Measurements from ENCODE around the gene GALNTL6. TPM values are rescaled to one million over a fixed set of nuclear protein-coding genes. Genes with fewer than 3 reads are reported as not detected.

GALNTL6 gene
- total and polyA plus RNA-seq, 2 donors (not counting 3 experiments of a cell fraction or from before 2014, with no cell fraction given) = not detected

- Histone ChIP-seq H3K36me3 (ENCODE audit: control insufficient read depth in 2 of 2, extremely low read depth in 1 of 2, insufficient read depth in 2 of 2, low read length in 2 of 2) (no peaks in the 10 kb centered on the region), H4K20me1 (replicated peaks; ENCODE audit: control insufficient read depth, extremely low read depth, insufficient read depth, low read length) (no peaks in the 10 kb centered on the region), H3K4me1 (ENCODE audit: control insufficient read depth, extremely low read depth, insufficient read depth, low read length) (no peaks in the 10 kb centered on the region), H3K4me3 (replicated peaks in 1 of 3; ENCODE audit: insufficient read depth in 1 of 3, low read depth in 1 of 3, low read length in 3 of 3) (no peak overlapping the region), H2AFZ (ENCODE audit: low read depth, low read length) (no peak overlapping the region), H3K27me3 (ENCODE audit: control insufficient read depth in 2 of 2, insufficient read depth in 2 of 2, low read length in 2 of 2) (no peaks in the 10 kb centered on the region), H3K9me3 (replicated peaks; ENCODE audit: control insufficient read depth, insufficient read depth, low read length) (no peaks in the 10 kb centered on the region), H3K4me2 (ENCODE audit: insufficient read depth, low read length) (no peak overlapping the region), H3K79me2 (ENCODE audit: control insufficient read depth, insufficient read depth, low read length) (no peaks in the 10 kb centered on the region), H3K27ac (ENCODE audit: insufficient read depth, low read depth, low read length) (no peak overlapping the region), H3K9ac (replicated peaks; ENCODE audit: extremely low read depth, insufficient read depth, low read length) (no peak overlapping the region), H3K9me1 (replicated peaks; ENCODE audit: control insufficient read depth, extremely low read depth, insufficient read depth, low read length) (no peaks in the 10 kb centered on the region)
- TF ChIP-seq, protein P1, sequence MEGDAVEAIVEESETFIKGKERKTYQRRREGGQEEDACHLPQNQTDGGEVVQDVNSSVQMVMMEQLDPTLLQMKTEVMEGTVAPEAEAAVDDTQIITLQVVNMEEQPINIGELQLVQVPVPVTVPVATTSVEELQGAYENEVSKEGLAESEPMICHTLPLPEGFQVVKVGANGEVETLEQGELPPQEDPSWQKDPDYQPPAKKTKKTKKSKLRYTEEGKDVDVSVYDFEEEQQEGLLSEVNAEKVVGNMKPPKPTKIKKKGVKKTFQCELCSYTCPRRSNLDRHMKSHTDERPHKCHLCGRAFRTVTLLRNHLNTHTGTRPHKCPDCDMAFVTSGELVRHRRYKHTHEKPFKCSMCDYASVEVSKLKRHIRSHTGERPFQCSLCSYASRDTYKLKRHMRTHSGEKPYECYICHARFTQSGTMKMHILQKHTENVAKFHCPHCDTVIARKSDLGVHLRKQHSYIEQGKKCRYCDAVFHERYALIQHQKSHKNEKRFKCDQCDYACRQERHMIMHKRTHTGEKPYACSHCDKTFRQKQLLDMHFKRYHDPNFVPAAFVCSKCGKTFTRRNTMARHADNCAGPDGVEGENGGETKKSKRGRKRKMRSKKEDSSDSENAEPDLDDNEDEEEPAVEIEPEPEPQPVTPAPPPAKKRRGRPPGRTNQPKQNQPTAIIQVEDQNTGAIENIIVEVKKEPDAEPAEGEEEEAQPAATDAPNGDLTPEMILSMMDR (IDR thresholded peaks at IDR 0.05; ENCODE audit: extremely low read depth in 1 of 2, insufficient read depth in 1 of 2, low read depth in 1 of 2, low read length in 2 of 2) = no peak
- TF ChIP-seq JUN (IDR thresholded peaks at IDR 0.05; ENCODE audit: borderline replicate concordance, insufficient read depth, insufficient read length, low read depth) (no peak), MYC (IDR thresholded peaks at IDR 0.05; ENCODE audit: low read depth, low read length) (no peak), FOS (IDR thresholded peaks at IDR 0.05; ENCODE audit: borderline replicate concordance, insufficient read depth, low read length) (no peak), POLR2AphosphoS5 (IDR thresholded peaks at IDR 0.05; ENCODE audit: insufficient read depth, low read depth, low read length) (no peak), GATA2 (IDR thresholded peaks at IDR 0.05; ENCODE audit: insufficient read depth, insufficient read length, low read depth, low read length) (no peak), POLR2A (IDR thresholded peaks at IDR 0.05; ENCODE audit: low read depth, low read length) (no peak), EZH2 (IDR thresholded peaks at IDR 0.05; ENCODE audit: borderline replicate concordance, low read depth, low read length, severe bottlenecking) (no peak)
- TF ChIP-seq, protein P2, sequence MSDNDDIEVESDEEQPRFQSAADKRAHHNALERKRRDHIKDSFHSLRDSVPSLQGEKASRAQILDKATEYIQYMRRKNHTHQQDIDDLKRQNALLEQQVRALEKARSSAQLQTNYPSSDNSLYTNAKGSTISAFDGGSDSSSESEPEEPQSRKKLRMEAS (IDR thresholded peaks at IDR 0.05; ENCODE audit: insufficient read depth, insufficient read length) = no peak
- ChIA-PET POLR2A (no interaction called here), CTCF (no interaction called here)
- intact Hi-C loops (cut with micrococcal nuclease) = no loop called here
- no TSS peak for BruUV-seq (replicated peaks)
- dilution Hi-C loops (cut with MboI; ENCODE audit: extremely low pct_ligation_motif_present, low sequenced_read_pairs) = no loop called here
- FAIRE-seq (no peak), DNase-seq (ENCODE audit: low read depth, low spot score) (no peak)
Observed at GRCh38 chr4:172787111-172787510, 973.9 kb downstream of the GALNTL6 start.

All from endothelial cell of umbilical vein (primary cell).